Esophagus squamous epithelium (tissue), 5 donors: Measurements from ENCODE around the gene CPSF6. TPM values are rescaled to one million over a fixed set of nuclear protein-coding genes. Genes with fewer than 3 reads are reported as not detected.

ENCODE experiments used
- DNase-seq: peaks from one replicate; lab custom pipeline; 2025; lab: John Stamatoyannopoulos, UW
- H3K27ac ChIP-seq, 4 donors: fragments of 200-600 bp; sonication (generic); one replicate each; pipeline ENCODE4 v1.5.1; 2016 to 2019; ENCODE audit warnings: mild to moderate bottlenecking in 1 of 4
- H3K27me3 ChIP-seq, 4 donors: fragments of 200-600 bp; sonication (generic); 1 replicate in 3 of 4; 2 replicates in 1 of 4; pipeline versions ENCODE4 v1.5.1 to v1.6.0; 2017 to 2021; ENCODE audit warnings: antibody characterized with exemption in 1 of 4
- H3K36me3 ChIP-seq, 3 donors: fragments of 200-600 bp; sonication (generic); one replicate each; pipeline ENCODE4 v1.5.1; 2016 to 2019
- H3K4me1 ChIP-seq, 3 donors: fragments of 200-600 bp; sonication (generic); one replicate each; pipeline ENCODE4 v1.5.1; 2017 to 2019
- H3K4me3 ChIP-seq, 4 donors: fragments of 200-600 bp; sonication (generic); 1 replicate in 3 of 4; 2 replicates in 1 of 4; pipeline ENCODE4 v1.5.1; 2016 to 2019; ENCODE audit warnings: mild to moderate bottlenecking in 2 of 4, moderate library complexity in 1 of 4
- H3K9me3 ChIP-seq, 3 donors: fragments of 200-600 bp; sonication (generic); one replicate each; pipeline ENCODE4 v1.5.1; 2016 to 2019
- CTCF ChIP-seq, 6 experiments: fragments of 450-650 bp in 4 of 6; fragments of 200-600 bp in 2 of 6; sonication (generic) in 2 of 6; IDR thresholded peaks; one replicate each; pipeline ENCODE4 v1.5.1; 2016 to 2019; ENCODE audit warnings: antibody characterized with exemption in 6 of 6, mild to moderate bottlenecking in 4 of 6, moderate library complexity in 4 of 6
- POLR2A ChIP-seq, 4 donors: fragments of 450-650 bp; IDR thresholded peaks; one replicate each; pipeline ENCODE4 v1.6.1; 2017; ENCODE audit warnings: antibody characterized with exemption in 4 of 4, mild to moderate bottlenecking in 4 of 4, moderate library complexity in 3 of 4
- WGBS, 2 donors: methylation state at CpG; one replicate each; pipeline ENCODE4 v1.1.5; 2018; 5-methylcytosine and 5-hydroxymethylcytosine counted together
- intact Hi-C: fragments of 100-400 bp; cut with DNase I; formaldehyde crosslinking; loops from one replicate; pipeline ENCODE4 v1.15.0; 2022
- total RNA-seq, 4 donors: library from RNA; depleted of rRNA; stranded (reverse); fragments of >200 nt; gene quantifications; one replicate each; pipeline ENCODE4 v1.1.0, GENCODE V29; 2016
- donor health status: DM: yes; HTN: yes; CAD: no.

Gene CPSF6
- total RNA-seq, 4 donors from 2014 or later: 16.5 to 34.3 (median 20.5) TPM

DNA sequence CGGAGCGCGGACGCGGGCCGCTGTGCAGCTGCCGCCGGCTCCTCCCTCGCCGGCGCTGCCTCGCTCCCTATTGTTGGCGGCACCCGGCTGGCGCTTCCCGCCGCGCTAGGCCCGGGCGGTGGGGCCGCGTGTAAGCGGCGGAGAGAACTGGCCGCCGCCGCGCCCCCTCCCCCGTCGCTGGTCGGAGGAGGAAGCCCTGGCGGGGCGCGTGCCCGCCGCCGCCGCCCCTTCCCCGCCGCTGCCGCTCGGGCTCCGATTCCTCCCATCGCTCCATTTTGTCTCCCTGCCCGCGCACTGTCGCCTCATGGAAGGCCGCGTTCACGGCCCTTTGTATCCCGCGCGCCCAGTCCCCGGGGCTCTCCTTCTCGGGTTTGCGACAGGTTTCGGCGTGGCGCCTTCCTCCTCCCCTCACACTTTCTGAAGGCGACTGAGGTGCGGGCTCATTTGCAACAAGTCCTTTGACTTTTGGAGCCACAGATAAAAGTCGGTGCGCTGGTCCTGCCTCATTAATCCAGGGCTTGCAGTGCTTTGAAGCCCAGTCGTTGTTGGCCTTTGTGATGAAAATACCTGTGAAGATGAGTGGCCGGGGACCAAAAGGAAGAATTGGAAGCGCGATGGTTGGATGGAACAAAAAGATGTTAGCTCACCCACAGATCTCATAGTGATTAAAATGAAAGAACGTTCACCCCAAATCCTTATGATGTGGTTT lies 707 bp downstream of the CPSF6 start:
- intact Hi-C loops: no loop called here
- 1 to 2% methylated on average over 5 to 22 of the region's 68 CpGs for WGBS, 2 donors

GRCh38 chr12:69240631-69240995 lies 1.2 kb downstream of the CPSF6 start:
- H3K9me3 ChIP-seq: no peaks in the 10 kb centered on the region
- H3K4me1 ChIP-seq: peaks cover 9 to 59% (median 27%) of the 10 kb centered on the region in 3 donors
- intact Hi-C loops: no loop called here
- TF ChIP-seq POLR2A (IDR thresholded peaks at IDR 0.05) (no peak), CTCF (IDR thresholded peaks at IDR 0.05) (no peak)
- H3K36me3 ChIP-seq: peaks cover 0 to 7% (median 0%) of the 10 kb centered on the region in 3 donors
- DNase-seq: no peak
- 0 to 1% methylated on average over 11 of the region's 11 CpGs for WGBS, 2 donors
- H3K27ac ChIP-seq: peak overlapping the region; percentile 87 to 100 (median 98)
- H3K27me3 ChIP-seq: no peaks in the 10 kb centered on the region
- H3K4me3 ChIP-seq: peak overlapping the region; percentile 65 to 98 (median 91)

More for the DNA sequence above, 707 bp downstream of the CPSF6 start:
- no peaks in the 10 kb centered on the region for H3K9me3 ChIP-seq
- TF ChIP-seq POLR2A (IDR thresholded peaks at IDR 0.05) (no peak), CTCF (IDR thresholded peaks at IDR 0.05) (no peak)
- H3K27ac ChIP-seq: peak overlapping the region; percentile 87 to 100 (median 98)
- H3K36me3 ChIP-seq: peaks cover 0 to 7% (median 0%) of the 10 kb centered on the region in 3 donors
- no peaks in the 10 kb centered on the region for H3K27me3 ChIP-seq
- peaks cover 9 to 54% (median 27%) of the 10 kb centered on the region in 3 donors for H3K4me1 ChIP-seq
- H3K4me3 ChIP-seq: peak overlapping the region; percentile 65 to 98 (median 91)
- DNase-seq: no peak

DNA sequence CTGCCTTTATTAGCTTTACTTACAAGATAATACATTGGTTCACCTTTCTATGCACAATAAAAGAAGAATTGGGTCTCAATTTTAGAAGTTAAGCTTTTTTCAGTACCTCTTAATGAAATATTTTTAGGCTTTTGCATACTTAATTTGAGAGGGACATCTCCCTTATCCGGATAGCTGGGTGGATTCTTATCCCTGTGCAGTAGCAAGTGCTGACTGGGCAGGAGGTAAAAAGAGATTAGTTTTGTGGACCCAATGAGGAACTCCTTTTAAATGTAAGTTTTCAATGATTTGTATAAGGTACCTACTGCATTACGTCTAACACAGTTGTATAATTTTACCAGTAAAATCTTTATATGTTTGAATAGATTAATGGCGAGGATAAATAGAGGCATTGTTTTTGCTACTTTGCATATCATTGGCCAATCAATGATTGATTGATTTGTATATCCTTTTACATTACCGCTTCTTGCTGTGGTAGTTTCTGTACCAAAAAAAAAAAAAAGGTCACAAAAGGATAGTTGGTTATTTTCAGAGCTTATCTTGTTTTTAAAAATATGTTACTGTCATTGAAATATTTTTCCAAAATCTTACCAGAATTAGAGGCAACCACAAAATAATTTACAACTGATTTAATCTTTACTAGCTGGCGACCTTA lies 2.2 kb downstream of the CPSF6 start:
- no peak for TF ChIP-seq POLR2A (IDR thresholded peaks at IDR 0.05)
- intact Hi-C loops: no loop called here
- Histone ChIP-seq H3K9me3 (no peaks in the 10 kb centered on the region), H3K36me3 (peaks cover 0 to 7% (median 0%) of the 10 kb centered on the region in 3 donors), H3K4me1 (peaks cover 9 to 69% (median 27%) of the 10 kb centered on the region in 3 donors), H3K27me3 (no peaks in the 10 kb centered on the region), H3K4me3 (peak overlapping the region in 3 of 4 donors; percentile 65 to 98 (median 91)), H3K27ac (no peak overlapping the region)
- DNase-seq: no peak
- WGBS, 2 donors: 32 to 33% methylated on average over 5 of the region's 5 CpGs

GRCh38 chr12:69243099-69244084 lies 4.0 kb downstream of the CPSF6 start:
- intact Hi-C loops: no loop called here
- TF ChIP-seq CTCF (IDR thresholded peaks at IDR 0.05): no peak
- TF ChIP-seq POLR2A (IDR thresholded peaks at IDR 0.05): no peak
- no peak overlapping the region for H3K4me3 ChIP-seq
- no peaks in the 10 kb centered on the region for H3K27me3 ChIP-seq
- H3K27ac ChIP-seq: no peak overlapping the region
- H3K9me3 ChIP-seq: no peaks in the 10 kb centered on the region
- WGBS, 2 donors: 61 to 71% methylated on average over 7 of the region's 7 CpGs
- no peak for DNase-seq
- H3K4me1 ChIP-seq: peaks cover 9 to 87% (median 27%) of the 10 kb centered on the region in 3 donors
- H3K36me3 ChIP-seq: peaks cover 0 to 7% (median 0%) of the 10 kb centered on the region in 3 donors
